OCI-LY1 (cell line): ENCODE data around the gene C6orf141.

ENCODE experiments used
- H2AFZ ChIP-seq: fragments of 200-600 bp; sonication (generic), shearing (Covaris generic); 2 replicates; pipeline ENCODE4 v1.6.0; 2014; ENCODE audit warnings: antibody characterized with exemption, mild to moderate bottlenecking, low read length
- H3F3A ChIP-seq: fragments of 200-600 bp; sonication (generic), shearing (Covaris generic); 2 replicates; pipeline ENCODE4 v1.6.0; 2014; ENCODE audit warnings: mild to moderate bottlenecking, antibody characterized with exemption, low read length, moderate library complexity; ENCODE audit not compliant: insufficient read depth
- H3K27ac ChIP-seq: fragments of 200-600 bp; sonication (generic); 2 replicates; pipeline ENCODE4 v1.5.1; 2014; ENCODE audit warnings: low read length, mixed run types, mild to moderate bottlenecking, low read depth; ENCODE audit not compliant: poor library complexity, severe bottlenecking
- H3K27me3 ChIP-seq: fragments of 200-600 bp; sonication (generic); 2 replicates; pipeline ENCODE4 v1.6.0; 2014; ENCODE audit warnings: antibody characterized with exemption, mild to moderate bottlenecking, low read length, moderate library complexity; ENCODE audit not compliant: insufficient read depth
- H3K36me3 ChIP-seq: fragments of 200-600 bp; sonication (generic); 2 replicates; pipeline ENCODE4 v1.6.1; 2014; ENCODE audit warnings: mild to moderate bottlenecking, antibody characterized with exemption, low read length, moderate library complexity, mixed read lengths; ENCODE audit not compliant: insufficient read depth
- H3K4me1 ChIP-seq: fragments of 200-600 bp; sonication (generic); 2 replicates; pipeline ENCODE4 v1.5.1; 2014; ENCODE audit warnings: mild to moderate bottlenecking, low read length, moderate library complexity; ENCODE audit not compliant: insufficient read depth, severe bottlenecking
- H3K4me2 ChIP-seq: fragments of 200-600 bp; sonication (generic), shearing (Covaris generic); 2 replicates; pipeline ENCODE4 v1.6.1; 2014; ENCODE audit warnings: low read length
- H3K4me3 ChIP-seq: fragments of 200-600 bp; sonication (generic); 2 replicates; pipeline ENCODE4 v1.5.1; 2014; ENCODE audit warnings: low read length, low read depth, mild to moderate bottlenecking, mixed read lengths; ENCODE audit not compliant: poor library complexity, severe bottlenecking
- H3K79me2 ChIP-seq: fragments of 200-600 bp; shearing (Covaris generic); 2 replicates; pipeline ENCODE4 v1.6.1; 2016; ENCODE audit warnings: mixed run types, low read length, mixed read lengths; ENCODE audit not compliant: insufficient read depth
- H3K9ac ChIP-seq: fragments of 200-600 bp; sonication (generic), shearing (Covaris generic); 2 replicates; pipeline ENCODE4 v1.6.1; 2014; ENCODE audit warnings: mild to moderate bottlenecking, low read length, mixed read lengths
- H3K9me2 ChIP-seq: fragments of 200-600 bp; sonication (generic), shearing (Covaris generic); 2 replicates; pipeline ENCODE4 v1.6.1; 2014; ENCODE audit warnings: low read depth, mild to moderate bottlenecking, low read length, mixed read lengths
- H3K9me3 ChIP-seq: fragments of 200-600 bp; shearing (Covaris generic); 2 replicates; pipeline ENCODE4 v1.6.1; 2014; ENCODE audit warnings: low read length, mixed read lengths
- H4K20me1 ChIP-seq: fragments of 200-600 bp; sonication (generic), shearing (Covaris generic); 2 replicates; pipeline ENCODE4 v1.6.0; 2016; ENCODE audit warnings: mild to moderate bottlenecking, low read length; ENCODE audit not compliant: insufficient read depth
- EZH2 ChIP-seq: fragments of 200-600 bp; sonication (generic), shearing (Covaris generic); IDR thresholded peaks from 2 replicates; pipeline ENCODE4 v1.8.0; 2017; ENCODE audit warnings: borderline replicate concordance, mixed run types, mild to moderate bottlenecking, antibody characterized with exemption, low read length, moderate library complexity, mixed read lengths
- TF ChIP-seq, protein P1 (sequence below): fragments of 200-600 bp; sonication (generic), shearing (Covaris generic); IDR thresholded peaks from 2 replicates; pipeline ENCODE4 v1.5.1; 2017; ENCODE audit warnings: mild to moderate bottlenecking, antibody characterized with exemption, low read length, moderate library complexity, mixed read lengths

C6orf141 gene

DNA sequence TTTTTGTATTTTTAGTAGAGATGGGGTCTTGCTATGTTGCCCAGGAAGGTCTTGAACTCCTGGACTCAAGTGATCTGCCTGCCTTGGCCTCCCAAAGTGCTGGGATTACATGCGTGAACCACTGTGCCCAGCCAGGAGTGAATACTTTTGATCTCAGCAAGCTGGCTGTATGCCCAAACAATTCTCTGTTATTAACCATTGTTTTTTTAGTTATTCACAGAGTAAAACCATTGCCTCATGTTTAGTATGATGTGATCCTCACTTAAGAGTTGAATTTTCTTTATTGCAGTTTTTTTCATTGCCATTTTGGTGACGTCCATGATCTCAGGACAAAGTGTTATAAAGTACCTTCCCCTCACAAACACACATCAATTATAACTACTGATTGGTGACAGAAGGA is 14.8 kb downstream of the C6orf141 start:
- H2AFZ ChIP-seq, result no peak overlapping the region
- no peak overlapping the region for H3K9ac ChIP-seq
- H3K27me3 ChIP-seq, result no peaks in the 10 kb centered on the region
- H3K4me2 ChIP-seq, result no peak overlapping the region
- H3F3A ChIP-seq, result no peaks in the 10 kb centered on the region
- no peaks in the 10 kb centered on the region for H3K9me3 ChIP-seq
- H3K4me3 ChIP-seq, result no peak overlapping the region
- H3K4me1 ChIP-seq, result no peaks in the 10 kb centered on the region
- H3K27ac ChIP-seq, result no peak overlapping the region
- H4K20me1 ChIP-seq, result no peaks in the 10 kb centered on the region
- TF ChIP-seq, protein P1, sequence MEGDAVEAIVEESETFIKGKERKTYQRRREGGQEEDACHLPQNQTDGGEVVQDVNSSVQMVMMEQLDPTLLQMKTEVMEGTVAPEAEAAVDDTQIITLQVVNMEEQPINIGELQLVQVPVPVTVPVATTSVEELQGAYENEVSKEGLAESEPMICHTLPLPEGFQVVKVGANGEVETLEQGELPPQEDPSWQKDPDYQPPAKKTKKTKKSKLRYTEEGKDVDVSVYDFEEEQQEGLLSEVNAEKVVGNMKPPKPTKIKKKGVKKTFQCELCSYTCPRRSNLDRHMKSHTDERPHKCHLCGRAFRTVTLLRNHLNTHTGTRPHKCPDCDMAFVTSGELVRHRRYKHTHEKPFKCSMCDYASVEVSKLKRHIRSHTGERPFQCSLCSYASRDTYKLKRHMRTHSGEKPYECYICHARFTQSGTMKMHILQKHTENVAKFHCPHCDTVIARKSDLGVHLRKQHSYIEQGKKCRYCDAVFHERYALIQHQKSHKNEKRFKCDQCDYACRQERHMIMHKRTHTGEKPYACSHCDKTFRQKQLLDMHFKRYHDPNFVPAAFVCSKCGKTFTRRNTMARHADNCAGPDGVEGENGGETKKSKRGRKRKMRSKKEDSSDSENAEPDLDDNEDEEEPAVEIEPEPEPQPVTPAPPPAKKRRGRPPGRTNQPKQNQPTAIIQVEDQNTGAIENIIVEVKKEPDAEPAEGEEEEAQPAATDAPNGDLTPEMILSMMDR, result no peak
- TF ChIP-seq EZH2, result no peak
- H3K79me2 ChIP-seq, result no peaks in the 10 kb centered on the region
- no peaks in the 10 kb centered on the region for H3K36me3 ChIP-seq
- H3K9me2 ChIP-seq, result no peaks in the 10 kb centered on the region

DNA sequence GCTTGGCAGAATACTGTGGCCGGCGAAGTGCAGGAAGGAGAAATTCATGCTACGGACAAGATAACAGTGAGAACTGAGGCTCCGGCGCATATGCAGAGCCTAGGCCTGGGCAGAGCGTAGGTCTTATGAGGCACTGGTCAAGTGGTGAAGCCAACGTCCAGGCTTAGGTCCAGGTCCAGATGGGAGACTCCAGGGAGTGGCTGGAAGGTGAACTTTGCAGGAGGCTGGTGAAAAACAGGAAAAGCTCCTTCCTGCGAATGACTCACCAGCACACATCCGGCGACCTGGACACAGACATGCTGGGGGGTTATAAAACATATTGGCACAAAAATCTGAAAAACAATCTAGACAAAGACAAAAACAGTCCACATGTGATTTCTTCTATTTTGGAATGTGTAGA is 15.4 kb downstream of the C6orf141 start:
- Histone ChIP-seq H3K9me2 (no peaks in the 10 kb centered on the region), H3K4me3 (no peak overlapping the region), H4K20me1 (no peaks in the 10 kb centered on the region), H3K27ac (no peak overlapping the region), H3K27me3 (no peaks in the 10 kb centered on the region), H3K4me2 (no peak overlapping the region), H3K9ac (no peak overlapping the region), H2AFZ (no peak overlapping the region), H3K79me2 (no peaks in the 10 kb centered on the region), H3K9me3 (no peaks in the 10 kb centered on the region), H3F3A (no peaks in the 10 kb centered on the region), H3K4me1 (no peaks in the 10 kb centered on the region), H3K36me3 (no peaks in the 10 kb centered on the region)
- TF ChIP-seq, protein P1, result no peak

DNA sequence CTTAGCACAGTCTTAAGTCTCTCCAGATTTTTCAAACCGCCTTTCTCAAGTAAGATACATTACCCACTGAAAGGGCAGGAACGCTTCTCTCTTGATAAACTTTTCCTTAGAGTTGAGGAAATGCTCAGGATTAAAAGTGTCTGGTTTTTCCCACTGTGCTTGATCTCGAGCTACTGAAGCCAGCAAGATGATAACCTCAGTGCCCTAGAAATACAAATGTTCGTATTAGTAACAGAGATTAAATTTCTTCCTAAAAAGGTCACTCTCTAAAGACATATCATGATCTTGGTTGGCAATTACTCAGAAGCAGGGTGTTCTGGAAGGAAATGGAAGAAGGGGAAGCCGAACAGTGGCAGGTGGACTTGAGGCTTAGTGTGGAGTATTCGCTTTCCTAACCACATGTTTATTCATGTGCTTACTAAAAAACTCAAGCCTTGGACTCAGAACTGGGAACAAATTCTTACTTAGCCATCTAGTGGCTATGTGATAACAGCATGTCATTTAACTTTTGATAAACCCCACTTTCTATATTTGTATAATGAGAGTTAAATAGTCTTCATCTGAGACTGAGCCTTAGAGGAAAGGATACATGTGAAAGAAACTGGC is 20.1 kb downstream of the C6orf141 start:
- H3K4me2 ChIP-seq, result no peak overlapping the region
- H3F3A ChIP-seq, result no peaks in the 10 kb centered on the region
- H3K4me1 ChIP-seq, result no peaks in the 10 kb centered on the region
- no peak overlapping the region for H3K4me3 ChIP-seq
- H3K36me3 ChIP-seq, result no peaks in the 10 kb centered on the region
- H3K79me2 ChIP-seq, result no peaks in the 10 kb centered on the region
- TF ChIP-seq EZH2, result no peak
- TF ChIP-seq, protein P1, result no peak
- H3K9ac ChIP-seq, result no peak overlapping the region
- H3K9me2 ChIP-seq, result no peaks in the 10 kb centered on the region
- H3K27me3 ChIP-seq, result no peaks in the 10 kb centered on the region
- no peaks in the 10 kb centered on the region for H4K20me1 ChIP-seq
- no peak overlapping the region for H2AFZ ChIP-seq
- H3K9me3 ChIP-seq, result no peaks in the 10 kb centered on the region
- no peak overlapping the region for H3K27ac ChIP-seq
